Measurements from ENCODE around the gene SPSB3. TPM values are rescaled to one million over a fixed set of nuclear protein-coding genes. Genes with fewer than 3 reads are reported as not detected.

Gene SPSB3
- total RNA-seq, 1 donor from 2014 or later, result 63.6 TPM

GRCh38 chr16:1790261-1790610, 7.9 kb upstream of the SPSB3 start:
- no peak for DNase-seq (ENCODE audit: extremely low read depth, low read depth, low spot score)

DNA sequence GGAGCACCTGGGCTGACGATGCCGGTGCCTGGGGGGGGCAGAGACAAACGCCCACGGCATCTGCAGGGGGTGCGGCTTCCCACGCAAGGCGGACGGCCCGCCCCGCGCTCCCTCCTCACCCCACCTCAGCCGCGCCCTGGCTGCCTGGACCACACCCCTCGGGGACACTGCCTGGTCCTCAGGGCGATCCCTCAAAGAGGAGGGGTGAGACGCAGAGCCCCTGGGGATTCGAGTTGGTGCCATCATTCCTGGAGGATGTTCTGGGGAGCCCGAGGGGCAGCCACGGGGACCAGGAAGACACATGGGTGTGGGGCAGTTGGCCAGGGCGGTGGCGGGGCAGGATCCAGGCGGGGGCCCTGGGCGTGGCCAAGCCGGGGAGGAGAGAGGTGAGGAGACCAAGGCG, 7.3 kb upstream of the SPSB3 start:
- DNase-seq (ENCODE audit: extremely low read depth, low read depth, low spot score), result no peak

- DNase-seq (ENCODE audit: extremely low read depth, low read depth, low spot score), result no peak
These were observed 6.3 kb upstream of the SPSB3 start for GRCh38 chr16:1788708-1789100.

DNA sequence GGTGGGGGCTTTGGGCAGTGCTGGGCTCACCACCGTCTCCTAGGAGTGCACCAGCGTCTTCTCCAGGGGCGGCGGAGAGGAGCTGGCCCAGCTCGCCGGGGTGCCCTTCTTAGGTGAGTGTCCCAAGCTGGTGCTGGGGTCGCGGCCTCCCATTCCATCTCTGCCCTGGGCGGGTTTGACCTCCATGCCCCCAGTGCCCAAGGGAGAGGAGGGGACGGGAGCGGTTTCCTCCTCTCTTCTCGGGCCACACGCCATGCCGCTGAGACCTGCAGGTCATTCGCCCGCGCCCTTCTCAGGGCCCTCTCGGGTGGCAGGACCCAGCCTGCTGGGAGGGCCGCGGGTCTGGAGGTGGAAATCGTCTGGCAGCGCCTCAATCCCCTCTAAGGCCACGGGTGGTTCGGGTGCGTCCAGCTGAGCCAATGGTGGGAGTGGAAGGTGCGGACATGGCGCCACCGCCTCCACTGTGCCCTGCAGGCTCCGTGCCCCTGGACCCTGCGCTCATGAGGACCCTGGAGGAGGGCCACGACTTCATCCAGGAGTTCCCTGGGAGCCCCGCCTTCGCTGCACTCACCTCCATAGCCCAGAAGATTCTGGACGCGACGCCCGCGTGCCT, 5.8 kb upstream of the SPSB3 start:
- no peak for DNase-seq (ENCODE audit: extremely low read depth, low read depth, low spot score)

GRCh38 chr16:1787322-1788094, 5.1 kb upstream of the SPSB3 start:
- no peak for DNase-seq (ENCODE audit: extremely low read depth, low read depth, low spot score)

- no peak for DNase-seq (ENCODE audit: extremely low read depth, low read depth, low spot score)
These were observed 4.6 kb upstream of the SPSB3 start for GRCh38 chr16:1787056-1787321.

DNA sequence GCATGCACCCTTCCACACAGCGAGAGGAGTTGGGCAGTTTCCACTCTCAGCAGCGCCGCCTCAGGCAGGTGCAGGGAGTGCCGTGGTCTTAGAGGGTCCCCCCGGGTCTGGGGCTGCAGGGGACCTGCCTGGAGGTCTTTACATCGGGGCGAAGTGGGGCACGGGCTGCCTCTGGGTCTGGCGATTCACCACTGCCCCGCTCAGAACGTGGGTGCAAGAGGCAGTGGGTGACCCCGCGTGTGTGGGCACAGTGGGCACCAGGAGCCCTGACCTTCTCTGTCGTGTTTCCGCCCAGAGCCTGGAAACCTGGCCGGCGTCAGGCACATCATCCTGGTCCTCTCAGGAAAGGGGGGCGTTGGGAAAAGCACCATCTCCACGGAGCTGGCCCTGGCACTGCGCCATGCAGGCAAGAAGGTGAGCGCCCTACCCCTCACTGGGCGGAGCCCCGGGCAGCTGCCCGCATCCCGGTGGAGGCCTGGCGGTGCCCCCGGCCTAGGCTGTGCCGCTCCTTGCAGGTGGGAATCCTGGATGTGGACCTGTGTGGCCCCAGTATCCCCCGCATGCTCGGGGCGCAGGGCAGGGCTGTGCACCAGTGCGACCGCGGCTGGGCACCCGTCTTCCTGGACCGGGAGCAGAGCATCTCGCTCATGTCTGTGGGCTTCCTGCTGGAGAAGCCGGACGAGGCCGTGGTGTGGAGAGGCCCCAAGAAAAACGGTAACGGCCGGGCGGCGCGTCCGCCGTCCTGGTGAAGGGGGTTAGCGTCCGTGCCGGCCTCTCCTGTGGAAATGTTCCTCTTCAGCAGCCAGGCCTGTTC, 4.1 kb upstream of the SPSB3 start:
- DNase-seq (ENCODE audit: extremely low read depth, low read depth, low spot score), result no peak

- no peak for DNase-seq (ENCODE audit: extremely low read depth, low read depth, low spot score)
These were observed 3.4 kb upstream of the SPSB3 start for GRCh38 chr16:1785846-1786170.

DNA sequence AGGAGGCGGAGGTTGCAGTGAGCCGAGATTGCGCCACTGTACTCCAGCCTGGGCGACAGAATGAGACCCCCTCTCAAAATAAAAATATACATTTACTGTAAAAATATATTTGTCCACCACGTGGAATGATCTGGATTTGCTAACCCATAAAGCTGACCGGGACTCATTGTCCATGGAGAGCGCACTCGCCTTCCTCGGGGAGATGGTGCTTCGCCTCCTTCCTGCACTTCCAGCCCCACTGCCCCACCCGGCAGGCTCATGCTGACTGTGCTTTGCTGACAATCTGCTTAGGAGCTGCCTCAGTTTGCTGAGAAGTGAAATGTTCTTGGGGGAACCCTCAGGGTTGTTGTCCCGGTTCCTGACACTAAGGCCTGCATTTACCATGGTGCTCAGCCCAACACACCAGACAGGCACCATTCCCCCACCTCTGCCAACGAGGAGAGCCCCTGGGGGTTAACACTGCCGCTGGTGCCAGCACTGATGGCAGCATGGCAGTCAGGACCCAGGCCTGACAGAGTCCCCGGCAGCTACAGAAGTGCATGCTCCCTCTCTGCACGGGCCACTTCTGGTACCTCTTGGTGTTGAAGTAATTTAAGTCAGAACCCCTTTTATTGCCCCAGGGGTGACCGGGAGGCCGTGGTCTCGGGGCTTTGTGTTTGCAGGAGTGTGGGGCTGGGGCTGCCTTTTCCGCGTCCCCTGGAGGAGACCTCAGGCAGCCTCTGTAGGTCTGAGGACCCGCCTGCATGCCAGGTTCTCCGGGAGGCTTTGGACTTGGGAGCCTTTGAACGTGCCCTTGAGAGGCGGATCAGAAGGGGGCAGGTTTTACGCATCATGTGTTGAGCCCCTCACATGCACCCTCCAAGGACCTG, 2.8 kb upstream of the SPSB3 start:
- DNase-seq (ENCODE audit: extremely low read depth, low read depth, low spot score), result no peak

GRCh38 chr16:1781758-1782407, 488 bp downstream of the SPSB3 start:
- no peak for DNase-seq (ENCODE audit: extremely low read depth, low read depth, low spot score)

GRCh38 chr16:1781254-1781653, 1.1 kb downstream of the SPSB3 start:
- DNase-seq (ENCODE audit: extremely low read depth, low read depth, low spot score), result no peak

GRCh38 chr16:1780677-1781072, 1.7 kb downstream of the SPSB3 start:
- DNase-seq (ENCODE audit: extremely low read depth, low read depth, low spot score), result no peak

DNA sequence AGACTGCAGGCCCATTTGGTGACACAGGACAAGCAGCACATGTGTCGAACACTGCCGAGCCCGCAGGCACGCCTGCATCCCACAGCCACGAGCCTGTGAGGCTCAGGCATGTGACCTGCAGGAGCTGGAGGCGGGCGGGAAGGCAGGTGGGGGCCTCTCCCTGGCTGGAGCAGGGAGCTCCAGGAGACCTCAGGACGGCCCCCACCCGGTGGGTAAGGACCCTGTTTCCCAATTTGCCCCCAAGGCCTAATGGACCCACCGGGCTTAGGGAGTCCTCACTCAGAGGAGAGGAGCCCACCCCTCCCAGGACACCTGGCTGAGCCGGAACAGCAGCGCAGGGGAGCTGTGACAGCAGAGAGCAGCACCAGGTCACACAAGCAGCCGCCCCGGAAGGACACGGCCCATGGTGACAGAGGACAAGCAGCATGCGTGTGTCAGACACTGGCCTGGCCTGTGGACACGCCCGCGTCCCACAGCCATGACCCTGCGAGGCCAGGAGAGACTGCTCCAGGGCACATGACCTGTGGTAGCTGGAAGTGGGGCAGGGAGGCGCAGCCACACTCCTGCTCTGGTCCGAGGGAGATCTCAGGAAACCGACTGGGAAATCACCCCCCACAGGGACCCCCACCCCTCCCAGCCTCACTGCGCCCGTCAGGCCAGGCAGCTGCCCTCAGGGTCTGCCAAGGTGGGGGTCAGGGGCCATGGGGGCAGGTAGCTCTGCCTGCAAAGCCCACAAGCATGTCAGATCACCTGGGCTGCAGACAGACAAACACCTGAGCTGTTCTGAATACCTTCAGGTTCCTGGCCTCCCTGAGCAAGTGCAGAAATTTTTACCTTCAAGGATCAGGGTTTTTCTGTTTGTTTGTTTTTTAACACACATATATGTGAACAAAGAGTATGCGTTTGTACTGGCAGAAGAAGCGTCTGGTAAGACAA, 2.4 kb downstream of the SPSB3 start:
- no peak for DNase-seq (ENCODE audit: extremely low read depth, low read depth, low spot score)

- no peak for DNase-seq (ENCODE audit: extremely low read depth, low read depth, low spot score)
These were observed 3.1 kb downstream of the SPSB3 start for GRCh38 chr16:1779234-1779701.

DNA sequence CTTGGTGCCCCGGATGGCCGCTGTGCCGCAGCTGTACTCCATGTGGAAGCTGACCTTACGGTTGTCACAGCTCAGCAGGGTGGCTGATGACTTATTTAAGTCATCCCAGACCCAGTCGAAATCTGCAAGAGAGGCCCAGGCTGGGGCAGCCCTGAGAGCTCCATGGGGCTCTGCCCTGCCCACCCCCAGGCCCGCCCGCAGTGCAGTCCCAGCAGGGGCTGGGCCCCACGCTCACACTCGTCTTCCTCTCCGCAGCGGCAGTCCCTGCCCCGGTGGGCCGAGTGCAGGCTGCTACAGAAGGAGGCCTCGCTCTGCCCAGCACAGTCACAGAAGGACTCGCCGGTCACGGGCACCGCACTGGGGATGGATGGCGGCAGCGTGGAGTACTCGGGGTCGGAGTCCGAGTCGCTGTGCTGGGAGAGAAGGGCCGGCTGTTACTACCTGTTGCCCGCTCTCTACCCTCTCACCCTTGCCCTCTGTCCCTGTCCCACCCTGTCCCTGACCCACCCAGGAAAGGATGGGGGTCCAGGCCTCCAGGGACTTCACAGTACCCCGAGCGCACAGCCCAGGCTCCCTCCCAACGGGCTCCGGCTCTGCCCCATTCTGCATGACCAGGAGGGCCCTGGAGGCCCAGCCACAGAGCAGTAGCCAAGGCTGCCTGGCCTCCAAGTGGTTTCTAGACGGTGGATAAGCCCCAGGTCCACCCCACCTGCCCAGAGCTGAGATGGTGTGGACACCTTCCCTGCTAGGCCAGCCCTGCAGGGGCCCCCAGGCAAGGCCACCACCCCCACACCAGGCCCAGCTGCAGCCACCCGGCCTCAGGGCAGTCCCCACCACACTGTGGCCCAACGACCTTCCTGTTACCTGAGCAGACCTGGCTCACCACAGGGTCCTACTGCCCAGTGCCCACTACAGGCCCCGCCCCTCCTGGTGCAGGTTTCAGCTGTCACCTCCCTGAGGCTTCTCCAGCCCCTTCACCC, 3.9 kb downstream of the SPSB3 start:
- no peak for DNase-seq (ENCODE audit: extremely low read depth, low read depth, low spot score)

GRCh38 chr16:1777375-1778199, 4.8 kb downstream of the SPSB3 start:
- no peak for DNase-seq (ENCODE audit: extremely low read depth, low read depth, low spot score)

DNA sequence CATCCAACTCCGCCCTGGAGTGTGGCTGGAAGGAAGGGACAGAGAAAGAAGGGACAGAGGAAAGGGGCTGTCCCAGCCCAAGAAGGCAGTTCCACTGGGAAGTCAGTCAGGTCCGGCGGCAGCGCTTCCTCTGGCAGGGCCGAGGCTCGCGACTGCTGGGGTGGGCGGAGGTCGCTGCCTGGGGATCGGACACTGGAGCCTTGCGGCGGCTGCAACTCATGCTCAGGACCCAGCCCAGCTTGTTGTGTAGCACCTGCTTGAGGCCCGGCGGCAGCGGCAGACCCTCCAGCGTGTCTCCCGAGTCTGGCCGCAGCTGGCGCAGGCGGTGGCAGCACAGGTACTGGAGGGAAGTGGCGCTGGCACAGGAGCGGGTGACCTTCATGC, 5.4 kb downstream of the SPSB3 start:
- no peak for DNase-seq (ENCODE audit: extremely low read depth, low read depth, low spot score)

- DNase-seq (ENCODE audit: extremely low read depth, low read depth, low spot score), result no peak
These were observed 5.8 kb downstream of the SPSB3 start for GRCh38 chr16:1776672-1776955.
